ENCODE measurements around the gene ATRNL1.
"Not testable (repeated sequence)": the region's sequence is repeated elsewhere in the genome, so short reads cannot be mapped to it uniquely, and the experiment has no call there.

Gene ATRNL1

GRCh38 chr10:115760131-115760530, 667.0 kb downstream of the ATRNL1 start:
- DNase-seq (ENCODE audit: low spot score), result no peak

- DNase-seq (ENCODE audit: low spot score), result no peak
These were observed 668.0 kb downstream of the ATRNL1 start for GRCh38 chr10:115761166-115761565.

- no peak for DNase-seq (ENCODE audit: low spot score)
These were observed 668.9 kb downstream of the ATRNL1 start for GRCh38 chr10:115762029-115762428.

- no peak for DNase-seq (ENCODE audit: low spot score)
These were observed 678.6 kb downstream of the ATRNL1 start for GRCh38 chr10:115771755-115772154.

- DNase-seq (ENCODE audit: low spot score), result no peak
These were observed 679.4 kb downstream of the ATRNL1 start for GRCh38 chr10:115772606-115773005.

GRCh38 chr10:115773832-115774231, 680.7 kb downstream of the ATRNL1 start:
- DNase-seq (ENCODE audit: low spot score), result no peak

GRCh38 chr10:115774721-115775120, 681.6 kb downstream of the ATRNL1 start:
- DNase-seq (ENCODE audit: low spot score), result no peak

- no peak for DNase-seq (ENCODE audit: low spot score)
These were observed 684.5 kb downstream of the ATRNL1 start for GRCh38 chr10:115777646-115778045.

GRCh38 chr10:115790220-115790619, 697.1 kb downstream of the ATRNL1 start:
- DNase-seq (ENCODE audit: low spot score), result no peak

- no peak for DNase-seq (ENCODE audit: low spot score)
These were observed 702.8 kb downstream of the ATRNL1 start for GRCh38 chr10:115795964-115796363.

GRCh38 chr10:115801457-115801856, 708.3 kb downstream of the ATRNL1 start:
- DNase-seq (ENCODE audit: low spot score), result no peak

- no peak for DNase-seq (ENCODE audit: low spot score)
These were observed 708.8 kb downstream of the ATRNL1 start for GRCh38 chr10:115801992-115802391.

- DNase-seq (ENCODE audit: low spot score), result no peak
These were observed 709.7 kb downstream of the ATRNL1 start for GRCh38 chr10:115802911-115803310.

GRCh38 chr10:115814542-115814941, 721.4 kb downstream of the ATRNL1 start:
- DNase-seq (ENCODE audit: low spot score), result no peak

- no peak for DNase-seq (ENCODE audit: low spot score)
These were observed 724.8 kb downstream of the ATRNL1 start for GRCh38 chr10:115818012-115818411.

GRCh38 chr10:115826396-115826795, 733.2 kb downstream of the ATRNL1 start:
- DNase-seq (ENCODE audit: low spot score), result no peak

GRCh38 chr10:115827231-115828009, 734.3 kb downstream of the ATRNL1 start:
- DNase-seq (ENCODE audit: low spot score), result no peak

GRCh38 chr10:115828182-115828581, 735.0 kb downstream of the ATRNL1 start:
- DNase-seq (ENCODE audit: low spot score), result not testable (repeated sequence)

GRCh38 chr10:115829521-115830205, 736.5 kb downstream of the ATRNL1 start:
- DNase-seq (ENCODE audit: low spot score), result peak; percentile 14

GRCh38 chr10:115830265-115830970, 737.3 kb downstream of the ATRNL1 start:
- no peak for DNase-seq (ENCODE audit: low spot score)

- no peak for DNase-seq (ENCODE audit: low spot score)
These were observed 737.9 kb downstream of the ATRNL1 start for GRCh38 chr10:115831016-115831415.

- no peak for DNase-seq (ENCODE audit: low spot score)
These were observed 740.0 kb downstream of the ATRNL1 start for GRCh38 chr10:115833119-115833518.

Data from SK-N-DZ (cell line).